ENCODE results near the gene MAML1. TPM values are rescaled to one million over a fixed set of nuclear protein-coding genes. Genes with fewer than 3 reads are reported as not detected.

MAML1 gene
- polyA plus RNA-seq, 1 donor from 2014 or later: 6.8 TPM

DNA sequence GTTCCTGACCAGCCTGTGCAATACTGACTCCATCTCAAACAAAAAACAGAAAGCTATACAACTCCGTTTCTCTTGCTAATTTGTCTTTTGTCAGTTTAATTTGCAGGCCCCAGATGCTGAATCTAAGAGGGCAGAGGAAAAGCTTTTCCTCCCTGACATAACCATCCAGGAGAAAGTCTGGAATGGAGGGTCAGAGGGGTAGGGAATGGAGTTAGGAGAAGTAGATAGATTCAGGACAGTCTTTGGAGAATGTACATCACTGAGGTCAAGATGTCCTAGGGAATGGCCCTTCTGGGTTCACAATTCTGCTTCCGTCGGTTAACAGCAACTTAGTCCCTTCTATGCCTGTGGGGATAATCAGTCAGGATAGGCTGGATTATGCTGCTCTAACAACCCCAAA is 81.5 kb downstream of the MAML1 start:
- H3K27me3 ChIP-seq (ENCODE audit: insufficient read depth, low read depth, low read length): peaks cover 4% of the 10 kb centered on the region
- no peaks in the 10 kb centered on the region for H3K36me3 ChIP-seq (ENCODE audit: insufficient read depth, low read length)
- H3K4me2 ChIP-seq (ENCODE audit: low read length): no peak overlapping the region
- no peaks in the 10 kb centered on the region for H3K79me2 ChIP-seq (replicated peaks; ENCODE audit: insufficient read depth, low read length)
- TF ChIP-seq EZH2 (IDR thresholded peaks at IDR 0.05; ENCODE audit: borderline replicate concordance, insufficient read depth, low read length, poor library complexity, severe bottlenecking): no peak
- TF ChIP-seq SMC3 (conservative IDR thresholded peaks at IDR 0.05; ENCODE audit: poor library complexity): no peak
- no peak for TF ChIP-seq RAD21 (conservative IDR thresholded peaks at IDR 0.05)
- TF ChIP-seq MXI1 (conservative IDR thresholded peaks at IDR 0.05; ENCODE audit: poor library complexity, severe bottlenecking): no peak
- TF ChIP-seq, protein P1, sequence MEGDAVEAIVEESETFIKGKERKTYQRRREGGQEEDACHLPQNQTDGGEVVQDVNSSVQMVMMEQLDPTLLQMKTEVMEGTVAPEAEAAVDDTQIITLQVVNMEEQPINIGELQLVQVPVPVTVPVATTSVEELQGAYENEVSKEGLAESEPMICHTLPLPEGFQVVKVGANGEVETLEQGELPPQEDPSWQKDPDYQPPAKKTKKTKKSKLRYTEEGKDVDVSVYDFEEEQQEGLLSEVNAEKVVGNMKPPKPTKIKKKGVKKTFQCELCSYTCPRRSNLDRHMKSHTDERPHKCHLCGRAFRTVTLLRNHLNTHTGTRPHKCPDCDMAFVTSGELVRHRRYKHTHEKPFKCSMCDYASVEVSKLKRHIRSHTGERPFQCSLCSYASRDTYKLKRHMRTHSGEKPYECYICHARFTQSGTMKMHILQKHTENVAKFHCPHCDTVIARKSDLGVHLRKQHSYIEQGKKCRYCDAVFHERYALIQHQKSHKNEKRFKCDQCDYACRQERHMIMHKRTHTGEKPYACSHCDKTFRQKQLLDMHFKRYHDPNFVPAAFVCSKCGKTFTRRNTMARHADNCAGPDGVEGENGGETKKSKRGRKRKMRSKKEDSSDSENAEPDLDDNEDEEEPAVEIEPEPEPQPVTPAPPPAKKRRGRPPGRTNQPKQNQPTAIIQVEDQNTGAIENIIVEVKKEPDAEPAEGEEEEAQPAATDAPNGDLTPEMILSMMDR (IDR thresholded peaks at IDR 0.05; ENCODE audit: poor library complexity, severe bottlenecking): no peak
- no peak for TF ChIP-seq REST (IDR thresholded peaks at IDR 0.05; ENCODE audit: borderline replicate concordance)
- TF ChIP-seq TAF1 (IDR thresholded peaks at IDR 0.05; ENCODE audit: low read depth): no peak
- no peak for TF ChIP-seq POLR2AphosphoS5 (IDR thresholded peaks at IDR 0.05)
- no peak for TF ChIP-seq EP300 (conservative IDR thresholded peaks at IDR 0.05; ENCODE audit: poor library complexity, severe bottlenecking)
- no peaks in the 10 kb centered on the region for H3K9me2 ChIP-seq (ENCODE audit: insufficient read depth, low read length)
- no peaks in the 10 kb centered on the region for H3K9me3 ChIP-seq (ENCODE audit: low read length)
- no peaks in the 10 kb centered on the region for H3F3A ChIP-seq (ENCODE audit: insufficient read depth, low read length, poor library complexity, severe bottlenecking)
- no peak overlapping the region for H3K27ac ChIP-seq (ENCODE audit: low read length)
- H4K20me1 ChIP-seq (ENCODE audit: insufficient read depth): no peaks in the 10 kb centered on the region
- no peak overlapping the region for H3K9ac ChIP-seq (ENCODE audit: low read length)
- H3K4me3 ChIP-seq (ENCODE audit: low read length): no peak overlapping the region
- no peak overlapping the region for H2AFZ ChIP-seq (ENCODE audit: low read depth, low read length)

GRCh38 chr5:179815491-179816249 is 83.0 kb downstream of the MAML1 start:
- Histone ChIP-seq H3K9me2 (ENCODE audit: insufficient read depth, low read length) (no peaks in the 10 kb centered on the region), H3K4me2 (ENCODE audit: low read length) (no peak overlapping the region), H2AFZ (ENCODE audit: low read depth, low read length) (no peak overlapping the region), H3K36me3 (ENCODE audit: insufficient read depth, low read length) (no peaks in the 10 kb centered on the region), H3F3A (ENCODE audit: insufficient read depth, low read length, poor library complexity, severe bottlenecking) (no peaks in the 10 kb centered on the region), H4K20me1 (ENCODE audit: insufficient read depth) (no peaks in the 10 kb centered on the region), H3K27ac (ENCODE audit: low read length) (no peak overlapping the region), H3K9ac (ENCODE audit: low read length) (no peak overlapping the region), H3K4me3 (ENCODE audit: low read length) (no peak overlapping the region), H3K79me2 (replicated peaks; ENCODE audit: insufficient read depth, low read length) (no peaks in the 10 kb centered on the region), H3K9me3 (ENCODE audit: low read length) (no peaks in the 10 kb centered on the region), H3K27me3 (ENCODE audit: insufficient read depth, low read depth, low read length) (peaks cover 4% of the 10 kb centered on the region)
- no peak for TF ChIP-seq SMC3 (conservative IDR thresholded peaks at IDR 0.05; ENCODE audit: poor library complexity)
- TF ChIP-seq, protein P1 (IDR thresholded peaks at IDR 0.05; ENCODE audit: poor library complexity, severe bottlenecking): no peak
- no peak for TF ChIP-seq MXI1 (conservative IDR thresholded peaks at IDR 0.05; ENCODE audit: poor library complexity, severe bottlenecking)
- TF ChIP-seq REST (IDR thresholded peaks at IDR 0.05; ENCODE audit: borderline replicate concordance): no peak
- no peak for TF ChIP-seq EP300 (conservative IDR thresholded peaks at IDR 0.05; ENCODE audit: poor library complexity, severe bottlenecking)
- no peak for TF ChIP-seq TAF1 (IDR thresholded peaks at IDR 0.05; ENCODE audit: low read depth)
- TF ChIP-seq POLR2AphosphoS5 (IDR thresholded peaks at IDR 0.05): no peak
- TF ChIP-seq RAD21 (conservative IDR thresholded peaks at IDR 0.05): no peak
- TF ChIP-seq EZH2 (IDR thresholded peaks at IDR 0.05; ENCODE audit: borderline replicate concordance, insufficient read depth, low read length, poor library complexity, severe bottlenecking): no peak

All from neural cell (in vitro differentiated cells).